Subcutaneous adipose tissue (tissue), 4 donors: ENCODE measurements around the gene GEMIN2. TPM values are rescaled to one million over a fixed set of nuclear protein-coding genes. Genes with fewer than 3 reads are reported as not detected.

Source experiments
- CTCF ChIP-seq: fragments of 450-650 bp; IDR thresholded peaks from one replicate; pipeline ENCODE4 v1.5.1; 2016; ENCODE audit warnings: low read depth, mild to moderate bottlenecking, control low read depth, antibody characterized with exemption, moderate library complexity
- total RNA-seq, 4 donors: library from RNA; depleted of rRNA; stranded (reverse); fragments of >200 nt; gene quantifications; one replicate each; pipeline ENCODE4 v1.1.0, GENCODE V29; 2016

GEMIN2 gene
- total RNA-seq = 10 to 100 TPM; 13.9 to 20.3 (median 15.7) TPM

- TF ChIP-seq CTCF = no peak
Observed at GRCh38 chr14:39114073-39114838, at the start of gene GEMIN2. Gene GEMIN2 (plus strand): TSS chr14:39114323. CDS start chr14:39114339, 16 bp downstream.

- TF ChIP-seq CTCF = no peak
Observed at GRCh38 chr14:39069923-39070322, 44.2 kb upstream of the GEMIN2 start.

GRCh38 chr14:39071096-39071495 lies 43.0 kb upstream of the GEMIN2 start:
- TF ChIP-seq CTCF = no peak

- TF ChIP-seq CTCF = no peak
Observed at GRCh38 chr14:39080886-39081285, 33.2 kb upstream of the GEMIN2 start.

- no peak for TF ChIP-seq CTCF
Observed at GRCh38 chr14:39083127-39083526, 31.0 kb upstream of the GEMIN2 start.

GRCh38 chr14:39085933-39086332 lies 28.2 kb upstream of the GEMIN2 start:
- no peak for TF ChIP-seq CTCF

- no peak for TF ChIP-seq CTCF
Observed at GRCh38 chr14:39087493-39087892, 26.6 kb upstream of the GEMIN2 start.
